ENCODE results near the gene SF3B4.
A peak's percentile ranks its signal among the peaks of the same experiment; 100 is the strongest.
"Not testable (repeated sequence)": the region's sequence is repeated elsewhere in the genome, so short reads cannot be mapped to it uniquely, and the experiment has no call there.

The SF3B4 gene

GRCh38 chr1:149942885-149943284 is 15.3 kb upstream of the SF3B4 start:
- no peak overlapping the region for H3K4me3 ChIP-seq (replicated peaks in 1 of 2; ENCODE audit: low read depth in 2 of 2, low read length in 2 of 2)
- TF ChIP-seq CTCF (IDR thresholded peaks at IDR 0.05; ENCODE audit: low read depth, low read length): no peak
- no peak for DNase-seq (ENCODE audit: low read depth in 2 of 2)

- no peak overlapping the region for H3K4me3 ChIP-seq (replicated peaks in 1 of 2; ENCODE audit: low read depth in 2 of 2, low read length in 2 of 2)
- TF ChIP-seq CTCF (IDR thresholded peaks at IDR 0.05; ENCODE audit: low read depth, low read length): peak; percentile 32
- peak; percentile 51 to 64 for DNase-seq (ENCODE audit: low read depth in 2 of 2)
These were observed 14.6 kb upstream of the SF3B4 start for GRCh38 chr1:149942207-149942606.

- no peak overlapping the region for H3K4me3 ChIP-seq (replicated peaks in 1 of 2; ENCODE audit: low read depth in 2 of 2, low read length in 2 of 2)
- no peak for TF ChIP-seq CTCF (IDR thresholded peaks at IDR 0.05; ENCODE audit: low read depth, low read length)
- no peak for DNase-seq (ENCODE audit: low read depth in 2 of 2)
These were observed 12.8 kb upstream of the SF3B4 start for GRCh38 chr1:149940427-149940826.

GRCh38 chr1:149938668-149939003 is 11.0 kb upstream of the SF3B4 start:
- DNase-seq (ENCODE audit: low read depth in 2 of 2): not testable (repeated sequence)
- H3K4me3 ChIP-seq (replicated peaks in 1 of 2; ENCODE audit: low read depth in 2 of 2, low read length in 2 of 2): peak overlapping the region in 1 of 2 donors; percentile 34

- TF ChIP-seq CTCF (IDR thresholded peaks at IDR 0.05; ENCODE audit: low read depth, low read length): no peak
- H3K4me3 ChIP-seq (replicated peaks in 1 of 2; ENCODE audit: low read depth in 2 of 2, low read length in 2 of 2): no peak overlapping the region
These were observed 10.2 kb upstream of the SF3B4 start for GRCh38 chr1:149937759-149938158.

GRCh38 chr1:149936992-149937705 is 9.5 kb upstream of the SF3B4 start:
- no peak for TF ChIP-seq CTCF (IDR thresholded peaks at IDR 0.05; ENCODE audit: low read depth, low read length)
- peak; percentile 41 to 60 for DNase-seq (ENCODE audit: low read depth in 2 of 2)
- peak overlapping the region; percentile 68 to 82 for H3K4me3 ChIP-seq (replicated peaks in 1 of 2; ENCODE audit: low read depth in 2 of 2, low read length in 2 of 2)

More at GRCh38 chr1:149937759-149938158, 10.2 kb upstream of the SF3B4 start:
- no peak for DNase-seq (ENCODE audit: low read depth in 2 of 2)

GRCh38 chr1:149936170-149936991 is 8.8 kb upstream of the SF3B4 start, which contains the start of gene MTMR11:
MTMR11 (minus strand) TSS chr1:149936879; CDS start chr1:149936647, 232 bp downstream.
- peak within 1 kb of the TSS; percentile 68 to 82 for H3K4me3 ChIP-seq (replicated peaks in 1 of 2; ENCODE audit: low read depth in 2 of 2, low read length in 2 of 2)
- TF ChIP-seq CTCF (IDR thresholded peaks at IDR 0.05; ENCODE audit: low read depth, low read length): no peak
- DNase-seq (ENCODE audit: low read depth in 2 of 2): peak; percentile 46 to 48

All from cardiac fibroblast (primary cell).